Kidney epithelial cell (primary cell): ENCODE results near the gene NFYB. TPM values are rescaled to one million over a fixed set of nuclear protein-coding genes. Genes with fewer than 3 reads are reported as not detected.
"Not testable (repeated sequence)": the region's sequence is repeated elsewhere in the genome, so short reads cannot be mapped to it uniquely, and the experiment has no call there.

Source experiments
- DNase-seq: peaks from one replicate; pipeline ENCODE4 v3.0.0-alpha.2; 2010; ENCODE audit warnings: low read depth
- H3K27me3 ChIP-seq: 2 replicates; pipeline ENCODE4 v1.6.0; 2011; ENCODE audit warnings: low read length; ENCODE audit not compliant: control insufficient read depth, insufficient read depth
- H3K36me3 ChIP-seq: 2 replicates; pipeline ENCODE4 v1.5.1; 2011; ENCODE audit warnings: low read length; ENCODE audit not compliant: control insufficient read depth, insufficient read depth
- H3K4me3 ChIP-seq: 2 replicates; pipeline ENCODE4 v1.5.1; 2011; ENCODE audit warnings: low read depth, mild to moderate bottlenecking, control low read depth, low read length
- CTCF ChIP-seq: IDR thresholded peaks from 2 replicates; pipeline ENCODE4 v1.5.1; 2011; ENCODE audit warnings: mild to moderate bottlenecking, moderate library complexity, low read length, control low read depth, inconsistent platforms; ENCODE audit not compliant: insufficient read depth, poor library complexity, severe bottlenecking
- total RNA-seq: library from RNA; depleted of rRNA; stranded (reverse); fragments of >200 nt; gene quantifications from 2 replicates; pipeline ENCODE4 v1.2.3, GENCODE V29; 2015

The NFYB gene
- total RNA-seq, 1 donor from 2014 or later = 17.2 TPM

DNA sequence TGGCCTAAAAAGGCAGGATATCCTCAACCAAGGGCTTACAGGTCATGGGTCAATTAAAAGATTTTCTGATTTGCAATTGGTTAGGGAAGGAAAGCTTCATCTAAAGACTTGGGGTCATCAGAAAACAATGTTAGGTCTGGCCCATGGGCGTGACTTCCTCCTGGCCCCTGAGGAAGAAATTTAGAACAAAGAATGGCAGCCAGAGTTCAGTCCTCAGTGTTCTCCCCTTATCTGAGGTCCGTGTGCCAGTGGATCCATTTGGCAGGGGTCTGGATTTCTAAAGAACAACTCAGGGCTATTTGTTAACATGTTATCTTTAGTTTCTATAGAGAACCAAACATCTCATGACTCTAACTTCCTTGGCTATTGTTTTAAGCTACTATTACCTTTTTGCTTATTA is 27.8 kb upstream of the NFYB start:
- TF ChIP-seq CTCF = no peak
- H3K4me3 ChIP-seq = no peak overlapping the region
- no peaks in the 10 kb centered on the region for H3K36me3 ChIP-seq
- DNase-seq = no peak
- no peaks in the 10 kb centered on the region for H3K27me3 ChIP-seq

DNA sequence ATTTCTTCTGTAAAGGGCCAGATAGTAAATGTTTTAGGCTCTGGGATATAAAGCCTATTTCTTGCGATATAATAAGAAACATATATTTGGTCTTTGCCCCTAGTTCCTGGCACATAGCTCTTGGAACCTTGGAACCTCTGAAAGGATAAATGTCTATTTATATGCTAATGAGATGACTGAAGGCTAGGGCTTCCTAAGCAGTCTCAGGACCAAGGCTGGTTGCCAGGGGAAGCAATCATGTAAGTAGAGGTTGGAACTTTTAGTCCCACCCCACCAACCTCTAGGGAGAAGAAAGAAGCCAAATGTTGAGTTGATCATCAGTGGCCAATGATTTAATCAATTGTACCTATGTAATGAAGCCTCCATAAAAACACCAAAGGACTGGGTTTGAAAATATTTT is 26.6 kb upstream of the NFYB start:
- Histone ChIP-seq H3K36me3 (no peaks in the 10 kb centered on the region), H3K4me3 (no peak overlapping the region), H3K27me3 (no peaks in the 10 kb centered on the region)
- no peak for DNase-seq
- no peak for TF ChIP-seq CTCF

DNA sequence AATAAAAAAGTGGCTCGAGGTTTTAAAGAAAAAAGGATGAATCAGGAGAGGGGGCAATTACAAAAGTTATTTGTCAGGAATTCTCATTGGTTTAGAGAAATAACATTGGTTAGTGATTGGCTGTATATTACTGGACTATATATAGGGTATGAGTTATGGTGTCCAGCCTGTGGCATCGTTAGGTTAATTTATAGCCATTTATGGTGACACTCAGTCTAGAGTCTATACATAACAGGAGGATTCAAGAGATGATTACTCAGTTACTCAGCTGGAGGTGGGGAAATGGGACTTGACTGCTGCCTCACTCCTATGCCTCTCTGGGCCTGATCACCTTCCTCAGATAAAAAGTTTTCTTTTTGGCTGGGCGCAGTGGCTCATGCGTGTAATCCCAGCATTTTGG is 25.6 kb upstream of the NFYB start:
- no peak for TF ChIP-seq CTCF
- Histone ChIP-seq H3K36me3 (no peaks in the 10 kb centered on the region), H3K4me3 (no peak overlapping the region), H3K27me3 (no peaks in the 10 kb centered on the region)
- no peak for DNase-seq

DNA sequence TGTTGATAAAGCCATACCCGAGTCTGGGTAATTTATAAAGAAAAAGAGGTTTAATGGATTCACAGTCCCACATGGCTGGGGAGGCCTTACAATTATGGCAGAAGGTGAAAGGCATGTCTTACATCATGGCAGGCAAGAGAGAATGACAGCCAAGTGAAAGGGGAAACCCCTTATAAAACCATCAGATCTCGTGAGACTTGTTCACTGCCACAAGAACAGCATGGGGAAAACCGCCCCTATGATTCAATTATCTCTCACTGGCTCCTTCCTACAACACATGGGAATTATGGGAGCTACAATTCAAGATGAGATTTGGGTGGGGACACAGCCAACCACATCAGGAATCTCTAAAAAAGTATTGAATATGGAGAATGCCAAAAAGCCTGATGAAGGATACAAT is 25.0 kb upstream of the NFYB start:
- not testable (repeated sequence) for DNase-seq, H3K27me3 ChIP-seq, H3K36me3 ChIP-seq, H3K4me3 ChIP-seq

- no peak overlapping the region for H3K4me3 ChIP-seq
- no peaks in the 10 kb centered on the region for H3K36me3 ChIP-seq
- DNase-seq = no peak
- H3K27me3 ChIP-seq = no peaks in the 10 kb centered on the region
- no peak for TF ChIP-seq CTCF
Measured at GRCh38 chr12:104155711-104156555, 17.9 kb upstream of the NFYB start.

DNA sequence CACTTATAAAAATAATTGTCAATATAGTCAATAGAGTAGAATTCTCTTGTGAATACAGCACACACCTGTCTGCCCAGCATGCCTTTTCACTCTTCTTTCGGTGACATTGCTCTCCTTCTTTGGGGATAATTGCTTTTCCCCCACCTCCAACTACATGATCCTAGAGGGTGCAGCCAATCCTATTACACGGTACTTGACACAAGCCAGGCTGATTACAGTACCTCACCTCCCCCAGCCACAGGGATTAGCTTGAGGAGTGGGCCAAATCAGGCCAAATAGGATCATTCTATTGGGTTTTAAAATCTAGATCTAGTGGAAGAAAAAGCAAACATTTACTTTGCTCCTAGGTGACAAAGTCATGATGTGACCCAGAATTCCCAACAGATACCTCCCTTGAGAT is 16.8 kb upstream of the NFYB start:
- TF ChIP-seq CTCF = no peak
- no peaks in the 10 kb centered on the region for H3K36me3 ChIP-seq
- no peak overlapping the region for H3K4me3 ChIP-seq
- no peaks in the 10 kb centered on the region for H3K27me3 ChIP-seq
- no peak for DNase-seq
